ENCODE data around the gene CAMTA1. TPM values are rescaled to one million over a fixed set of nuclear protein-coding genes. Genes with fewer than 3 reads are reported as not detected.

Gene CAMTA1
- total RNA-seq, 5 donors from 2014 or later (not counting 1 experiment from before 2014, with no cell fraction given) = 29.7 to 37.4 (median 34.6) TPM

GRCh38 chr1:7729761-7730160, 944.5 kb downstream of the CAMTA1 start:
- POLR2A ChIA-PET = no interaction called here
- Histone ChIP-seq H3K27ac (ENCODE audit: low read length) (no peak overlapping the region), H3K4me3 (ENCODE audit: control insufficient read depth in 1 of 2, extremely low read depth in 1 of 2, low read length in 1 of 2) (no peak overlapping the region), H3K27me3 (replicated peaks in 1 of 2; ENCODE audit: control insufficient read depth in 2 of 2, extremely low read depth in 1 of 2, insufficient read depth in 2 of 2, low read length in 1 of 2) (peaks cover 0 to 20% of the 10 kb centered on the region in 2 experiments), H3K36me3 (ENCODE audit: control insufficient read depth in 2 of 2, extremely low read depth in 1 of 2, insufficient read depth in 1 of 2, low read length in 1 of 2) (no peaks in the 10 kb centered on the region), H3K9me3 (no peaks in the 10 kb centered on the region), H3K4me1 (ENCODE audit: control insufficient read depth in 1 of 2, extremely low read depth in 1 of 2, insufficient read depth in 2 of 2, low read length in 2 of 2) (peaks cover 0 to 4% of the 10 kb centered on the region in 2 experiments)
- Mint-ChIP-seq H3K27ac (no peak overlapping the region), H3K4me1 (peaks cover 8 to 9% (median 8%) of the 10 kb centered on the region in 3 donors), H3K27me3 (peaks cover 2 to 11% of the 10 kb centered on the region in 2 donors), H3K4me3 (no peak overlapping the region), H3K9me3 (no peaks in the 10 kb centered on the region), H3K36me3 (no peaks in the 10 kb centered on the region)
- WGBS (ENCODE audit: insufficient coverage) = no CpG with 5 or more reads among the region's 5 CpGs
- DNase-seq (no peak), ATAC-seq (replicated peaks in 1 of 4) (no peak)
- CTCF ChIA-PET = no interaction called here

GRCh38 chr1:7732331-7732730, 947.1 kb downstream of the CAMTA1 start:
- Mint-ChIP-seq H3K4me3 (no peak overlapping the region), H3K4me1 (no peaks in the 10 kb centered on the region), H3K36me3 (no peaks in the 10 kb centered on the region), H3K27me3 (peaks cover 4 to 11% of the 10 kb centered on the region in 2 donors), H3K9me3 (no peaks in the 10 kb centered on the region), H3K27ac (no peak overlapping the region)
- WGBS (ENCODE audit: insufficient coverage) = 82% methylated on average over 18 of the region's 19 CpGs
- ChIA-PET POLR2A (no interaction called here), CTCF (no interaction called here)
- H3K27ac ChIP-seq (ENCODE audit: low read length) = no peak overlapping the region
- H3K9me3 ChIP-seq = no peaks in the 10 kb centered on the region
- H3K27me3 ChIP-seq (replicated peaks in 1 of 2; ENCODE audit: control insufficient read depth in 2 of 2, extremely low read depth in 1 of 2, insufficient read depth in 2 of 2, low read length in 1 of 2) = peaks cover 0 to 20% of the 10 kb centered on the region in 2 experiments
- H3K4me3 ChIP-seq (ENCODE audit: control insufficient read depth in 1 of 2, extremely low read depth in 1 of 2, low read length in 1 of 2) = no peak overlapping the region
- DNase-seq (no peak), ATAC-seq (replicated peaks in 1 of 4) (no peak)
- no peaks in the 10 kb centered on the region for H3K4me1 ChIP-seq (ENCODE audit: control insufficient read depth in 1 of 2, extremely low read depth in 1 of 2, insufficient read depth in 2 of 2, low read length in 2 of 2)
- no peaks in the 10 kb centered on the region for H3K36me3 ChIP-seq (ENCODE audit: control insufficient read depth in 2 of 2, extremely low read depth in 1 of 2, insufficient read depth in 1 of 2, low read length in 1 of 2)

DNA sequence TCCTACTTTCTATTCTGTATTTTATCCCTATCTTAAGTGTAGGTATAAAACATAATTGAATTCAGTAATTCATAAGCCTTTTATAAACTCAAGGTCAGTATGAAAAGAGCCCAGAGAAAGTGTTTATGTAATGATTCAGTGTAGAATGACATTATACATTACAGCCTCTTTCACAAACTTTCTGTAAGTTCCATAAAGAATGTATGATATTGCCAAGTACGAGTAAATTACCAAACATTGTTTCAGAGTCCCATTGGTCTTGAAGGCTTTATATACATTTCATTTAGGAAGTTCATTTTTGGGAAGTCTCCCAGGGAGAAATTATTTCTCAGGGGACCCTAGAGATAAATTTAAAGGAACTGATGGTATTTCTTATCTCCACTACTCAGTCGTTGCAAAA, 948.0 kb downstream of the CAMTA1 start:
- CTCF ChIA-PET = no interaction called here
- Mint-ChIP-seq H3K27ac (no peak overlapping the region), H3K4me3 (no peak overlapping the region), H3K9me3 (no peaks in the 10 kb centered on the region), H3K4me1 (no peaks in the 10 kb centered on the region), H3K27me3 (peaks cover 4 to 11% of the 10 kb centered on the region in 2 donors), H3K36me3 (no peaks in the 10 kb centered on the region)
- ATAC-seq (replicated peaks in 1 of 4) (no peak), DNase-seq (no peak)
- WGBS (ENCODE audit: insufficient coverage) = no CpG with 5 or more reads among the region's 2 CpGs
- Histone ChIP-seq H3K27ac (ENCODE audit: low read length) (no peak overlapping the region), H3K27me3 (replicated peaks in 1 of 2; ENCODE audit: control insufficient read depth in 2 of 2, extremely low read depth in 1 of 2, insufficient read depth in 2 of 2, low read length in 1 of 2) (peaks cover 0 to 17% of the 10 kb centered on the region in 2 experiments), H3K9me3 (no peaks in the 10 kb centered on the region), H3K36me3 (ENCODE audit: control insufficient read depth in 2 of 2, extremely low read depth in 1 of 2, insufficient read depth in 1 of 2, low read length in 1 of 2) (no peaks in the 10 kb centered on the region), H3K4me3 (ENCODE audit: control insufficient read depth in 1 of 2, extremely low read depth in 1 of 2, low read length in 1 of 2) (no peak overlapping the region), H3K4me1 (ENCODE audit: control insufficient read depth in 1 of 2, extremely low read depth in 1 of 2, insufficient read depth in 2 of 2, low read length in 2 of 2) (no peaks in the 10 kb centered on the region)
- POLR2A ChIA-PET = no interaction called here

DNA sequence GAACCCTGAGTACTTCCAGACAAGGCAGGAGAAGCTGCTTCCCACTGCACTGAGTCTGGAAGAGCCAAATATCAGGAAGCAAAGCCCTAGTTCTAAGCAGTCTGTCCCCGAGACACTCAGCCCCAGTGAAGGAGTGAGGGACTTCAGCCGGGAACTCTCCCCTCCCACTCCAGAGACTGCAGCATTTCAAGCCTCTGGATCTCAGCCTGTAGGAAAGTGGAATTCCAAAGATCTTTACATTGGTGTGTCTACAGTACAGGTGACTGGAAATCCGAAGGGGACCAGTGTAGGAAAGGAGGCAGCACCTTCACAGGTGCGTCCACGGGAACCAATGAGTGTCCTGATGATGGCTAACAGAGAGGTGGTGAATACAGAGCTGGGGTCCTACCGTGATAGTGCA, 952.8 kb downstream of the CAMTA1 start:
- whole genome bisulfite sequencing (ENCODE audit: insufficient coverage) = 87% methylated on average over 4 of the region's 6 CpGs
- Histone ChIP-seq H3K36me3 (ENCODE audit: control insufficient read depth in 2 of 2, extremely low read depth in 1 of 2, insufficient read depth in 1 of 2, low read length in 1 of 2) (no peaks in the 10 kb centered on the region), H3K27me3 (replicated peaks in 1 of 2; ENCODE audit: control insufficient read depth in 2 of 2, extremely low read depth in 1 of 2, insufficient read depth in 2 of 2, low read length in 1 of 2) (peaks cover 0 to 4% of the 10 kb centered on the region in 2 experiments), H3K4me1 (ENCODE audit: control insufficient read depth in 1 of 2, extremely low read depth in 1 of 2, insufficient read depth in 2 of 2, low read length in 2 of 2) (no peaks in the 10 kb centered on the region), H3K27ac (ENCODE audit: low read length) (no peak overlapping the region), H3K9me3 (no peaks in the 10 kb centered on the region), H3K4me3 (ENCODE audit: control insufficient read depth in 1 of 2, extremely low read depth in 1 of 2, low read length in 1 of 2) (no peak overlapping the region)
- no peak for DNase-seq
- no peak for ATAC-seq (replicated peaks in 1 of 4)
- Mint-ChIP-seq H3K9me3 (peaks cover 0 to 4% (median 0%) of the 10 kb centered on the region in 3 donors), H3K36me3 (no peaks in the 10 kb centered on the region), H3K4me1 (no peaks in the 10 kb centered on the region), H3K27me3 (peaks cover 3 to 4% of the 10 kb centered on the region in 2 donors), H3K4me3 (no peak overlapping the region), H3K27ac (no peak overlapping the region)
- CTCF ChIA-PET = interaction anchor here in 1 of 2 donors (0.6 kb wide), 1 partner anchor 68 kb away, joined by 3 read pairs; no protein-coding TSS in a partner anchor
- POLR2A ChIA-PET = no interaction called here

DNA sequence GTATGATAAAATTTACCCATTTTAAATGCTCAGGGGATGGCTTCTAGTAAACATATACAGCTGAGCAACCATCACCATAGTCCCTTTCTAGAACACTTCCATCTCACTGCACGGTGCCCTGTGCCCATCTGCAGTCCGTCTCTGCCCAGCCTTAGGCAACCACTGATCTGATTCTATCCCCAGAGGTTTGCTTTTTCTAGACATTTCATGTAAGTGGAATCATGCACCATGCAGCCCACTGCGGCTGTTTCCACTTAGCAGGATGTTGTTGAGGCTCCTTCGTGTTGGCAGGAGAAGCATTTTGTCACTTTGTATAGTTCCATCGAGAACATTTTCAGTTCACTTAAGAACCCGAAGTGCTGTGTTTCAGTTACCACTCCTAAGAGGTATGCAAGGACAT, 958.1 kb downstream of the CAMTA1 start:
- CTCF ChIA-PET = interaction anchor here in 1 of 2 donors (1.2 kb wide), 1 partner anchor 77 kb away, joined by 3 read pairs; no protein-coding TSS in a partner anchor
- Histone ChIP-seq H3K27ac (ENCODE audit: low read length) (no peak overlapping the region), H3K27me3 (replicated peaks in 1 of 2; ENCODE audit: control insufficient read depth in 2 of 2, extremely low read depth in 1 of 2, insufficient read depth in 2 of 2, low read length in 1 of 2) (peaks cover 0 to 5% of the 10 kb centered on the region in 2 experiments), H3K36me3 (ENCODE audit: control insufficient read depth in 2 of 2, extremely low read depth in 1 of 2, insufficient read depth in 1 of 2, low read length in 1 of 2) (no peaks in the 10 kb centered on the region), H3K4me3 (ENCODE audit: control insufficient read depth in 1 of 2, extremely low read depth in 1 of 2, low read length in 1 of 2) (no peak overlapping the region), H3K4me1 (ENCODE audit: control insufficient read depth in 1 of 2, extremely low read depth in 1 of 2, insufficient read depth in 2 of 2, low read length in 2 of 2) (peaks cover 0 to 6% of the 10 kb centered on the region in 2 experiments), H3K9me3 (no peaks in the 10 kb centered on the region)
- H3K4me1 Mint-ChIP-seq = peaks cover 0 to 2% (median 0%) of the 10 kb centered on the region in 3 donors
- H3K27me3 Mint-ChIP-seq = peaks cover 7% of the 10 kb centered on the region in 2 donors
- DNase-seq (no peak), ATAC-seq (replicated peaks in 1 of 4) (no peak)
- H3K4me3 Mint-ChIP-seq = no peak overlapping the region
- H3K9me3 Mint-ChIP-seq = peaks cover 0 to 4% (median 0%) of the 10 kb centered on the region in 3 donors
- POLR2A ChIA-PET = no interaction called here
- 97% methylated on average over 5 of the region's 6 CpGs for WGBS (ENCODE audit: insufficient coverage)
- H3K27ac Mint-ChIP-seq = no peak overlapping the region
- H3K36me3 Mint-ChIP-seq = no peaks in the 10 kb centered on the region

DNA sequence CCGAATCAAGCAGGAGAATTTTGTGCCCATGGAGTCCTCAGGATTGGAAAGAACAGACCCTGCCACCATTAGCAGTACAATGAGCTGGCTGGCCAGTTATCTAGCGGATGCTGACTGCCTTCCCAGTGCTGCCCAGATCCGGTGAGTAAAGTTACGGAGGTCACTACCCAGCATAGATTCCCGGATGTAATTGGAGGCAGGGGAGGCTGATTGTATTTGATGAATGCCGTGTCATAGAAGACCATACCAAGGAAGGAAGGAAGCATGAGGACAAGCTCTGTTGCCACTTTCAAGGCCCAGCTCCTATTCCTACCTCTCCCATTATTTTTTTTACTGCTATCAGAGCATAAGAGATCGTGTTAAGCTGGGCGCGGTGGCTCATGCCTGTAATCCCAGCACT, 959.6 kb downstream of the CAMTA1 start:
- H3K4me3 ChIP-seq (ENCODE audit: control insufficient read depth in 1 of 2, extremely low read depth in 1 of 2, low read length in 1 of 2) = no peak overlapping the region
- H3K9me3 Mint-ChIP-seq = no peaks in the 10 kb centered on the region
- H3K27me3 Mint-ChIP-seq = peaks cover 4 to 7% of the 10 kb centered on the region in 2 donors
- 82% methylated on average over 3 of the region's 9 CpGs for WGBS (ENCODE audit: insufficient coverage)
- no peaks in the 10 kb centered on the region for H3K9me3 ChIP-seq
- H3K4me1 Mint-ChIP-seq = peaks cover 0 to 5% (median 2%) of the 10 kb centered on the region in 3 donors
- H3K36me3 Mint-ChIP-seq = no peaks in the 10 kb centered on the region
- peaks cover 0 to 5% of the 10 kb centered on the region in 2 experiments for H3K27me3 ChIP-seq (replicated peaks in 1 of 2; ENCODE audit: control insufficient read depth in 2 of 2, extremely low read depth in 1 of 2, insufficient read depth in 2 of 2, low read length in 1 of 2)
- H3K27ac Mint-ChIP-seq = no peak overlapping the region
- no peak overlapping the region for H3K4me3 Mint-ChIP-seq
- DNase-seq (no peak), ATAC-seq (replicated peaks in 1 of 4) (no peak)
- H3K36me3 ChIP-seq (ENCODE audit: control insufficient read depth in 2 of 2, extremely low read depth in 1 of 2, insufficient read depth in 1 of 2, low read length in 1 of 2) = no peaks in the 10 kb centered on the region
- ChIA-PET CTCF (interaction anchor here in 1 of 2 donors (2.0 kb wide), 1 partner anchor 78 kb away, joined by 5 read pairs; no protein-coding TSS in a partner anchor), POLR2A (no interaction called here)
- H3K4me1 ChIP-seq (ENCODE audit: control insufficient read depth in 1 of 2, extremely low read depth in 1 of 2, insufficient read depth in 2 of 2, low read length in 2 of 2) = peaks cover 0 to 8% of the 10 kb centered on the region in 2 experiments
- no peak overlapping the region for H3K27ac ChIP-seq (ENCODE audit: low read length)

All from T-cell (primary cell).